Progenitor cell of endocrine pancreas (in vitro differentiated cells): ENCODE results near the gene P4HB. TPM values are rescaled to one million over a fixed set of nuclear protein-coding genes. Genes with fewer than 3 reads are reported as not detected.
A peak's percentile ranks its signal among the peaks of the same experiment; 100 is the strongest.

Experiments
- DNase-seq: peaks from one replicate; pipeline ENCODE4 v3.0.0; 2021; ENCODE audit warnings: low spot score; ENCODE audit not compliant: unreplicated experiment
- H3K27ac Mint-ChIP-seq: 2 replicates; pipeline ENCODE4 v1.8.0; 2021; ENCODE audit warnings: mild to moderate bottlenecking, moderate library complexity, mixed read lengths
- H3K27me3 Mint-ChIP-seq: 2 replicates; pipeline ENCODE4 v1.8.0; 2021; ENCODE audit warnings: mixed read lengths
- H3K36me3 Mint-ChIP-seq: 2 replicates; pipeline ENCODE4 v1.8.0; 2022; ENCODE audit warnings: mixed read lengths; ENCODE audit not compliant: insufficient read depth
- H3K4me1 Mint-ChIP-seq: 2 replicates; pipeline ENCODE4 v1.8.0; 2021; ENCODE audit warnings: low read depth, mixed read lengths
- H3K4me3 Mint-ChIP-seq: 2 replicates; pipeline ENCODE4 v1.8.0; 2021; ENCODE audit warnings: low read depth, mild to moderate bottlenecking, moderate library complexity, mixed read lengths
- H3K9me3 Mint-ChIP-seq: 2 replicates; pipeline ENCODE4 v1.8.0; 2021; ENCODE audit warnings: low read depth, mixed read lengths
- total RNA-seq: library from RNA; stranded (reverse); gene quantifications from 2 replicates; pipeline ENCODE4 v1.2.1, GENCODE V29; 2021
- TF ChIP-seq, protein P1 (sequence below): fragments of 200-600 bp; sonication (generic); IDR thresholded peaks from one replicate; pipeline ENCODE4 v1.5.0; 2021; ENCODE audit warnings: antibody characterized with exemption, mild to moderate bottlenecking; ENCODE audit not compliant: unreplicated experiment

P4HB gene
- total RNA-seq, 1 donor from 2014 or later: 484 TPM

DNA sequence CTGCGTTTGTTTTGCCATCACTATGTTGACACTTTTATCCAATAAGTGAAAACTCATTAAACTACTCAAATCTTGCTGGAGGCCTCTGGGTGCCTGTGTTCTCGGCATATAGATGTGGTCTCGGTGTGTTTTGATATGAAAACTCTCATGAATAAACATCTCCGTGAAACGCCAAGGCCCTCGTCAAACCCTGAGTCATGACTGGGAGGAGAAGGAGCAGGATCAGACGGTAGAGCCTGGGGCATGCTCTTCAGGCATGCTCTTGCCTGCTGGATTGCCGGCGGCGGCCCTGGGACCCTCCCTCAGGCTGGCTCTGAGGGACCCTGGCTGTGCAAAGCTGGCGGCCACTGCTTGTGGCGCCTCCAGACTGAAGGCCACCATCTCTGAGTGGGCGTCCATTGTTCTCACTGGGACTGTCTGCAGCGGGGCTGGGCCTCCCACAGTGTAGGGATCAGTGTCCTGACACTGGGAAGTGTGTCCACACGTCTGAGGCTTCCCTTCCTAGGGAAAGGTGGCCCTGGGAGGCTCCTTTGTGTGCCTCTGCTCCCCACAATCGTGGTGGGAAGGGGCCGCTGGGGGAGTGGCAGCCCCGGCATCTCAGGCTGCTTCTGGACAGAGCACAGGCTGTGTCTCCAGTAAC lies 40.0 kb upstream of the P4HB start:
- no peak overlapping the region for H3K4me3 Mint-ChIP-seq
- H3K9me3 Mint-ChIP-seq: no peaks in the 10 kb centered on the region
- H3K27ac Mint-ChIP-seq: no peak overlapping the region
- TF ChIP-seq, protein P1, sequence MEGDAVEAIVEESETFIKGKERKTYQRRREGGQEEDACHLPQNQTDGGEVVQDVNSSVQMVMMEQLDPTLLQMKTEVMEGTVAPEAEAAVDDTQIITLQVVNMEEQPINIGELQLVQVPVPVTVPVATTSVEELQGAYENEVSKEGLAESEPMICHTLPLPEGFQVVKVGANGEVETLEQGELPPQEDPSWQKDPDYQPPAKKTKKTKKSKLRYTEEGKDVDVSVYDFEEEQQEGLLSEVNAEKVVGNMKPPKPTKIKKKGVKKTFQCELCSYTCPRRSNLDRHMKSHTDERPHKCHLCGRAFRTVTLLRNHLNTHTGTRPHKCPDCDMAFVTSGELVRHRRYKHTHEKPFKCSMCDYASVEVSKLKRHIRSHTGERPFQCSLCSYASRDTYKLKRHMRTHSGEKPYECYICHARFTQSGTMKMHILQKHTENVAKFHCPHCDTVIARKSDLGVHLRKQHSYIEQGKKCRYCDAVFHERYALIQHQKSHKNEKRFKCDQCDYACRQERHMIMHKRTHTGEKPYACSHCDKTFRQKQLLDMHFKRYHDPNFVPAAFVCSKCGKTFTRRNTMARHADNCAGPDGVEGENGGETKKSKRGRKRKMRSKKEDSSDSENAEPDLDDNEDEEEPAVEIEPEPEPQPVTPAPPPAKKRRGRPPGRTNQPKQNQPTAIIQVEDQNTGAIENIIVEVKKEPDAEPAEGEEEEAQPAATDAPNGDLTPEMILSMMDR: no peak
- DNase-seq: no peak
- H3K27me3 Mint-ChIP-seq: peaks cover 9% of the 10 kb centered on the region
- H3K36me3 Mint-ChIP-seq: peaks cover 17% of the 10 kb centered on the region
- no peaks in the 10 kb centered on the region for H3K4me1 Mint-ChIP-seq

DNA sequence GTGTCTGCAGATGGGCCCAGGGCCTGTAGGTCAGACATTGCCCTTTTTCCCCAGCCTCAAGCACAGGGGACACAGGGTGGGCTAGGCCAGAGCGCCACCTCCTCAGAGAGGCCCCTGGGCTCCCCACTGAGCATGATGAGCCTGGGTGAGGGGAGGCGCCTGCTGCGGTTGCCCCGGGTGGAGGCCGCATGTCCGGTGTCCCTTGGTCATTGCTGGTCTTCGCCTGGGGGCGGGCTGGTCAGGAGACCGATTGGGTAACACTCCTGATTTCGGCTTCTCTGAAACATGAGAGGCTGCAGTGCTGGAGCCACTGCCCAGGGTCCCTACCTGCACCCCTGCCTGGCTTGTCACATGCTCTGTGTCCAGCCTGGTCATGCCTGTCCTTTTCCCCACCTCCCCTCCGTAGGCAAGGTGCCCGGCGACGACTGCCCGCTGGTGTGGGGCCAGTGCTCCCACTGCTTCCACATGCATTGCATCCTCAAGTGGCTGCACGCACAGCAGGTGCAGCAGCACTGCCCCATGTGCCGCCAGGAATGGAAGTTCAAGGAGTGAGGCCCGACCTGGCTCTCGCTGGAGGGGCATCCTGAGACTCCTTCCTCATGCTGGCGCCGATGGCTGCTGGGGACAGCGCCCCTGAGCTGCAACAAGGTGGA lies 39.3 kb upstream of the P4HB start:
- no peaks in the 10 kb centered on the region for H3K9me3 Mint-ChIP-seq
- H3K27ac Mint-ChIP-seq: peak overlapping the region; percentile 49
- peaks cover 9% of the 10 kb centered on the region for H3K27me3 Mint-ChIP-seq
- H3K4me1 Mint-ChIP-seq: no peaks in the 10 kb centered on the region
- DNase-seq: no peak
- peaks cover 18% of the 10 kb centered on the region for H3K36me3 Mint-ChIP-seq
- no peak overlapping the region for H3K4me3 Mint-ChIP-seq
- TF ChIP-seq, protein P1: no peak

DNA sequence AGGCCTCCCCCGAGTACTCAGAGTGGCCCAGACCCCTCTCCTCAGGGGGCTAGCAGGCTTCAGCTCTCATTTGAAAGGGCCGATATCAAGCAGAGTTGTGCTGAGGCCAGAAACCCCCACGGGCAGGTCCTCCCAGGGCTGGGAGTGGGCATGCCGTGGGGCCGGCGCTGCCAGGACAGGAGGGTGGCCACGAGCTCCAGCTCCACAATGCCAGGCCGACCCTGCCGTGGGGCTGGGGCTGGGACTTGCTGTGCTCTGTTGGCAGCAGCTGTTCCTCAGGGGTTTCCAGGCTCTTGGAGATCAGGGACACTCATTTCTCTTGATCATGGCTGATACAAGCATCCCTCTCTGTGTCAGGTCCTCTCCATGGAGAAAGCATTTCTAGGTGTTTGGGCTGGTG lies 38.5 kb upstream of the P4HB start:
- Mint-ChIP-seq H3K9me3 (no peaks in the 10 kb centered on the region), H3K4me3 (no peak overlapping the region), H3K36me3 (peaks cover 17% of the 10 kb centered on the region), H3K27me3 (peaks cover 9% of the 10 kb centered on the region), H3K4me1 (no peaks in the 10 kb centered on the region), H3K27ac (no peak overlapping the region)
- no peak for DNase-seq
- TF ChIP-seq, protein P1: no peak

GRCh38 chr17:81898029-81898866 lies 37.9 kb upstream of the P4HB start:
- Mint-ChIP-seq H3K27ac (no peak overlapping the region), H3K4me3 (no peak overlapping the region), H3K4me1 (no peaks in the 10 kb centered on the region), H3K9me3 (no peaks in the 10 kb centered on the region), H3K36me3 (peaks cover 16% of the 10 kb centered on the region), H3K27me3 (peaks cover 9% of the 10 kb centered on the region)
- TF ChIP-seq, protein P1: no peak
- DNase-seq: no peak

DNA sequence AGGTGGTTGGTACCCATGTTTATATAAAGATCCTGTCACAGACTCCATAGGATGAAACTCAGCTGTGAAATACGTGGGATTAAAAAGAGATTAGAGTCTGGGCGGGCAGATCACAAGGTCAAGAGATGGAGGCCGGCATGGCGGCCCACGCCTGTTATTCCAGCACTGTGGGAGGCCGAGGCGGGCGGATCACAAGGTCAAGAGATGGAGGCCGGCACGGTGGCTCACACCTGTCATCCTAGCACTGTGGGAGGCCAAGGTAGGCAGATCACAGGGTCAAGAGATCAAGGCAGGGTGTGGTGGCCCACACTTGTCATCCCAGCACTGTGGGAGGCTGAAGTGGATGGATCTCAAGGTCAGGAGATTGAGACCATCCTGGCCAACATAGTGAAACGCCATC lies 35.1 kb upstream of the P4HB start:
- Mint-ChIP-seq H3K9me3 (no peaks in the 10 kb centered on the region), H3K36me3 (peaks cover 12% of the 10 kb centered on the region), H3K4me1 (peaks cover 2% of the 10 kb centered on the region), H3K4me3 (no peak overlapping the region), H3K27me3 (no peaks in the 10 kb centered on the region), H3K27ac (no peak overlapping the region)
- TF ChIP-seq, protein P1: no peak
- DNase-seq: no peak
